Measurements from ENCODE around the gene TNFSF8.

The TNFSF8 gene

DNA sequence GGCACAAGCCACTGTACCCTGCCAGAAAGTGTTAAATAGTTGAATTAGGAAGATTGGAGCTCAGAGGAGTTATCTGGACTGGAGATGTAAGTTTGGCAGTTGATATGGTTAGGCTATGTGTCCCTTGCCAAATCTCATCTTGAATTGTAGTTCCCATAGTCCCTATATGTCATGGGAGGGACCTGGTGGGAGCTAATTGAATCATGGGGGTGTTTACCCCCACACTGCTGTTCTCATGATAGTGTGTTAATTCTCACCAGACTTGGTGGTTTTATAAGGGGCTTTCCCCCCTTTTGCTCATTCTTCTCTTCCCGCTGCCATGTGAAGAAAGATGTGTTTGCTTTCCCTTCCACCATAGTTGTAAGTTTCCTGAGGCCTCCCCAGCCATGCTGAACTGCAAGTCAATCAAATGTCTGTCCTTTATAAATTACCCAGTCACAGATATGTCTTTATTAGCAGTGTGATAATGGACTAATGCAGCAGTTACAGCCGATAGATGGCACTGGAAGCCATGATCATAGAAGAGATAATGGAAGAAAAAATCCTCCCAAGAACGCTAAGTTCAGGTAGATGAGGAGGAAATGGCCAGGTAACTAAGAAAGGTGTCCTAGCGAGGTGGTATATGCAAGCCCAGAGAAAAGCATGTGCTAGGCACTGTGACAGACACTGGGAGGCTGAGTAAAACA, 51.4 kb downstream of the TNFSF8 start:
- Histone ChIP-seq H3K4me1 (ENCODE audit: insufficient read depth, low read length, severe bottlenecking) (no peaks in the 10 kb centered on the region), H3K27ac (ENCODE audit: low read depth, low read length, poor library complexity, severe bottlenecking) (no peak overlapping the region), H3F3A (ENCODE audit: insufficient read depth, low read length) (no peaks in the 10 kb centered on the region), H3K79me2 (ENCODE audit: insufficient read depth, low read length) (no peaks in the 10 kb centered on the region), H3K27me3 (ENCODE audit: insufficient read depth, low read length) (no peaks in the 10 kb centered on the region), H3K9me2 (ENCODE audit: low read depth, low read length) (no peaks in the 10 kb centered on the region), H4K20me1 (ENCODE audit: insufficient read depth, low read length) (no peaks in the 10 kb centered on the region), H3K4me3 (ENCODE audit: low read depth, low read length, poor library complexity, severe bottlenecking) (no peak overlapping the region), H2AFZ (ENCODE audit: low read length) (no peak overlapping the region), H3K4me2 (ENCODE audit: low read length) (no peak overlapping the region), H3K36me3 (ENCODE audit: insufficient read depth, low read length) (no peaks in the 10 kb centered on the region), H3K9me3 (ENCODE audit: low read length) (peaks cover 5% of the 10 kb centered on the region), H3K9ac (ENCODE audit: low read length) (no peak overlapping the region)
- TF ChIP-seq CTCF (IDR thresholded peaks at IDR 0.05; ENCODE audit: low read length) = peak; percentile 48
- TF ChIP-seq EZH2 (IDR thresholded peaks at IDR 0.05; ENCODE audit: borderline replicate concordance, low read length) = no peak

DNA sequence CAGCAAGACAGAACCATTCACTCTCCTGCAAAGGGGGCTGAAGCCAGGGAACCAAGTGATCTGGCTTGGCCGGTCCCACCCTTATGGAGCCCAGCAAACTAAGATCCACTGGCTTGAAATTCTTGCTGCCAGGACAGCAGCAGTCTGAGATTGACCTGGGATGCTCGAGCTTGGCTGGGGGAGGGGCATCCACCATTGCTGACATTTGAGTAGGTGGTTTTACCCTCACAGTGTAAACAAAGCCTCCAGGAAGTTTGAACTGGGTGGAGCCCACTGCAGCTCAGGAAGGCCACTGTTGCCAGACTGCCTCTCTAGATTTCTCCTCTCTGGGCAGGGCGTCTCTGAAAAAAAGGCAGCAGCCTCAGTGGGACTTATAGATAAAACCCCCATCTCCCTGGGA, 60.5 kb downstream of the TNFSF8 start:
- no peaks in the 10 kb centered on the region for H3K36me3 ChIP-seq (ENCODE audit: insufficient read depth, low read length)
- no peaks in the 10 kb centered on the region for H3K27me3 ChIP-seq (ENCODE audit: insufficient read depth, low read length)
- H2AFZ ChIP-seq (ENCODE audit: low read length) = no peak overlapping the region
- H3K9ac ChIP-seq (ENCODE audit: low read length) = no peak overlapping the region
- no peak overlapping the region for H3K4me2 ChIP-seq (ENCODE audit: low read length)
- H3K79me2 ChIP-seq (ENCODE audit: insufficient read depth, low read length) = no peaks in the 10 kb centered on the region
- no peak for TF ChIP-seq CTCF (IDR thresholded peaks at IDR 0.05; ENCODE audit: low read length)
- no peak for TF ChIP-seq EZH2 (IDR thresholded peaks at IDR 0.05; ENCODE audit: borderline replicate concordance, low read length)
- H3F3A ChIP-seq (ENCODE audit: insufficient read depth, low read length) = no peaks in the 10 kb centered on the region
- no peaks in the 10 kb centered on the region for H3K4me1 ChIP-seq (ENCODE audit: insufficient read depth, low read length, severe bottlenecking)
- no peaks in the 10 kb centered on the region for H3K9me2 ChIP-seq (ENCODE audit: low read depth, low read length)
- no peak overlapping the region for H3K4me3 ChIP-seq (ENCODE audit: low read depth, low read length, poor library complexity, severe bottlenecking)
- H3K9me3 ChIP-seq (ENCODE audit: low read length) = no peaks in the 10 kb centered on the region
- no peak overlapping the region for H3K27ac ChIP-seq (ENCODE audit: low read depth, low read length, poor library complexity, severe bottlenecking)
- no peaks in the 10 kb centered on the region for H4K20me1 ChIP-seq (ENCODE audit: insufficient read depth, low read length)

DNA sequence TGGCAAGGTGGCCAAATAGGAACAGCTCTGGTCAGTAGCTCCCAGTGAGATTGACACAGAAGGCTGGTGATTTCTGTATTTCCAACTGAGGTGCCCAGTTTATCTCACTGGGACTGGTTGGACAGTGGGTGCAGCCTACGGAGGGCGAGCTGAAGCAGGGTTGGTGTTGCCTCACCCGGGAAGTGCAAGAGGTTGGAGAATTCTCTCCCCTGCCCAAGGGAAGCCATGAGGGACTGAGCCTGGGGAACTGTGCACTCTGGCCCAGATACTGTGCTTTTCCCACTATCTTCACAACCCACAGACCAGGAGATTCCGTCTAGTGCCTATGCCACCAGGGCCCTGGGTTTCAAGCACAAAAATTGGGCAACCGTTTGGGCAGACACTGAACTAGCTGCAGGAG, 61.0 kb downstream of the TNFSF8 start:
- no peak overlapping the region for H3K27ac ChIP-seq (ENCODE audit: low read depth, low read length, poor library complexity, severe bottlenecking)
- H3K4me1 ChIP-seq (ENCODE audit: insufficient read depth, low read length, severe bottlenecking) = no peaks in the 10 kb centered on the region

More for the DNA sequence above, 61.0 kb downstream of the TNFSF8 start:
- Histone ChIP-seq H3K4me2 (ENCODE audit: low read length) (no peak overlapping the region), H4K20me1 (ENCODE audit: insufficient read depth, low read length) (no peaks in the 10 kb centered on the region), H3K9me3 (ENCODE audit: low read length) (no peaks in the 10 kb centered on the region), H3K27me3 (ENCODE audit: insufficient read depth, low read length) (no peaks in the 10 kb centered on the region), H3F3A (ENCODE audit: insufficient read depth, low read length) (no peaks in the 10 kb centered on the region), H3K9me2 (ENCODE audit: low read depth, low read length) (no peaks in the 10 kb centered on the region), H3K36me3 (ENCODE audit: insufficient read depth, low read length) (no peaks in the 10 kb centered on the region), H3K9ac (ENCODE audit: low read length) (no peak overlapping the region), H3K4me3 (ENCODE audit: low read depth, low read length, poor library complexity, severe bottlenecking) (no peak overlapping the region), H2AFZ (ENCODE audit: low read length) (no peak overlapping the region), H3K79me2 (ENCODE audit: insufficient read depth, low read length) (no peaks in the 10 kb centered on the region)
- TF ChIP-seq CTCF (IDR thresholded peaks at IDR 0.05; ENCODE audit: low read length) (no peak), EZH2 (IDR thresholded peaks at IDR 0.05; ENCODE audit: borderline replicate concordance, low read length) (no peak)

Data from OCI-LY1 (cell line).